Measurements from ENCODE around the gene PCDHA7.
"Not testable (repeated sequence)": the region's sequence is repeated elsewhere in the genome, so short reads cannot be mapped to it uniquely, and the experiment has no call there.

Gene PCDHA7

GRCh38 chr5:140868721-140869554 is 34.9 kb downstream of the PCDHA7 start, which contains the start of gene PCDHA11:
TSS of gene PCDHA11 (plus strand) at chr5:140868957. CDS start at chr5:140869104, 147 bp downstream.
- DNase-seq: peak; percentile 28

- DNase-seq: peak; percentile 15
Measured at GRCh38 chr5:140869555-140869886, 35.5 kb downstream of the PCDHA7 start.

GRCh38 chr5:140870221-140871201 is 36.4 kb downstream of the PCDHA7 start:
- no peak for DNase-seq

- DNase-seq: no peak
Measured at GRCh38 chr5:140875085-140876065, 41.3 kb downstream of the PCDHA7 start, which contains the start of gene PCDHA12. TSS of gene PCDHA12 (plus strand) at chr5:140875308. CDS start at chr5:140875473, 165 bp downstream.

- DNase-seq: not testable (repeated sequence)
Measured at GRCh38 chr5:140876541-140877261, 42.6 kb downstream of the PCDHA7 start.

- DNase-seq: no peak
Measured at GRCh38 chr5:140877262-140877581, 43.2 kb downstream of the PCDHA7 start.

- DNase-seq: no peak
Measured at GRCh38 chr5:140881889-140882590, 48.0 kb downstream of the PCDHA7 start, which contains the start of gene PCDHA13. TSS of gene PCDHA13 (plus strand) at chr5:140882124. CDS start at chr5:140882269, 145 bp downstream.

- DNase-seq: no peak
Measured at GRCh38 chr5:140882591-140882899, 48.5 kb downstream of the PCDHA7 start.

GRCh38 chr5:140883373-140883772 is 49.3 kb downstream of the PCDHA7 start:
- DNase-seq: no peak

GRCh38 chr5:140883927-140884697 is 50.0 kb downstream of the PCDHA7 start:
- DNase-seq: no peak
